Endothelial cell of umbilical vein (primary cell): ENCODE data around the gene GAPDHS. TPM values are rescaled to one million over a fixed set of nuclear protein-coding genes. Genes with fewer than 3 reads are reported as not detected.

Source experiments
- BruUV-seq: library from RNA; stranded (reverse); fragments of 400-500 nt; replicated peaks from 2 replicates; lab custom pipeline; 2021; lab: Mats Ljungman, UMichigan
- CTCF ChIA-PET: fragments of 300-600, 350-600 bp; sonication (Branson Sonifier 250); formaldehyde crosslinking; loops from one replicate; lab custom pipeline; 2021; ENCODE audit warnings: antibody characterized with exemption, inconsistent platforms; lab: Charles Lee
- POLR2A ChIA-PET: fragments of 300-600, 350-600 bp; sonication (Branson Sonifier 250); formaldehyde crosslinking; loops from one replicate; lab custom pipeline; 2021; ENCODE audit warnings: antibody characterized with exemption, inconsistent platforms; lab: Charles Lee
- DNase-seq: peaks from one replicate; pipeline ENCODE4 v3.0.0-alpha.2; 2011; ENCODE audit warnings: low read depth, low spot score
- FAIRE-seq: peaks from 2 replicates; lab custom pipeline; 2011; peaks lifted over from hg19 to GRCh38; lab: Jason Lieb, UNC
- H2AFZ ChIP-seq: 2 replicates; pipeline ENCODE4 v1.6.0; 2012; ENCODE audit warnings: low read depth, low read length, control low read depth, inconsistent platforms
- H3K27ac ChIP-seq: 2 replicates; pipeline ENCODE4 v1.5.1; 2011; ENCODE audit warnings: low read depth, mild to moderate bottlenecking, control low read depth, low read length, moderate library complexity; ENCODE audit not compliant: insufficient read depth
- H3K27me3 ChIP-seq, 2 experiments: 2 replicates each; pipeline versions ENCODE4 v1.6.0 to v1.6.1; 2011; ENCODE audit warnings: low read length in 2 of 2, mixed read lengths in 1 of 2; ENCODE audit not compliant: control insufficient read depth in 2 of 2, insufficient read depth in 2 of 2
- H3K36me3 ChIP-seq, 2 experiments: 2 replicates in 1 of 2; 3 replicates in 1 of 2; pipeline ENCODE4 v1.5.1; 2011; ENCODE audit warnings: low read length in 2 of 2, mild to moderate bottlenecking in 1 of 2, moderate library complexity in 1 of 2; ENCODE audit not compliant: control insufficient read depth in 2 of 2, insufficient read depth in 2 of 2; ENCODE audit errors: extremely low read depth in 1 of 2
- H3K4me1 ChIP-seq: 3 replicates; pipeline ENCODE4 v1.5.1; 2011; ENCODE audit warnings: mild to moderate bottlenecking, low read length; ENCODE audit not compliant: control insufficient read depth, insufficient read depth; ENCODE audit errors: extremely low read depth
- H3K4me2 ChIP-seq: 2 replicates; pipeline ENCODE4 v1.6.1; 2011; ENCODE audit warnings: low read length, control low read depth, mixed read lengths; ENCODE audit not compliant: insufficient read depth
- H3K4me3 ChIP-seq, 3 experiments: fragments of 200-600 bp in 1 of 3; sonication (generic), shearing (Covaris generic) in 1 of 3; replicated peaks in 1 of 3; 2 replicates each; pipeline ENCODE4 v1.5.1; 2011 to 2016; ENCODE audit warnings: control low read depth in 3 of 3, low read length in 3 of 3, mild to moderate bottlenecking in 2 of 3, inconsistent platforms in 1 of 3, low read depth in 1 of 3, moderate library complexity in 1 of 3; ENCODE audit not compliant: insufficient read depth in 1 of 3
- H3K79me2 ChIP-seq: 2 replicates; pipeline ENCODE4 v1.6.0; 2012; ENCODE audit warnings: low read length, inconsistent platforms; ENCODE audit not compliant: control insufficient read depth, insufficient read depth
- H3K9ac ChIP-seq: replicated peaks from 2 replicates; pipeline ENCODE3; 2011; ENCODE audit warnings: low read length, control low read depth; ENCODE audit not compliant: insufficient read depth; ENCODE audit errors: extremely low read depth
- H3K9me1 ChIP-seq: replicated peaks from 3 replicates; pipeline ENCODE4 v1.6.0; 2011; ENCODE audit warnings: mild to moderate bottlenecking, low read length; ENCODE audit not compliant: control insufficient read depth, insufficient read depth; ENCODE audit errors: extremely low read depth
- H3K9me3 ChIP-seq: replicated peaks from 2 replicates; pipeline ENCODE4 v1.5.1; 2012; ENCODE audit warnings: low read length, inconsistent platforms; ENCODE audit not compliant: control insufficient read depth, insufficient read depth
- H4K20me1 ChIP-seq: replicated peaks from 2 replicates; pipeline ENCODE3; 2011; ENCODE audit warnings: mild to moderate bottlenecking, low read length; ENCODE audit not compliant: control insufficient read depth, insufficient read depth; ENCODE audit errors: extremely low read depth
- CTCF ChIP-seq, 2 donors: IDR thresholded peaks; 1 replicate in 1 of 2; 2 replicates in 1 of 2; pipeline ENCODE4 v1.5.1; 2011; ENCODE audit warnings: low read length in 2 of 2, mild to moderate bottlenecking in 2 of 2, moderate library complexity in 2 of 2, control low read depth in 1 of 2, inconsistent platforms in 1 of 2, low read depth in 1 of 2; ENCODE audit not compliant: insufficient read depth in 1 of 2; ENCODE audit errors: extremely low read depth in 1 of 2
- EZH2 ChIP-seq: IDR thresholded peaks from 2 replicates; pipeline ENCODE4 v1.6.1; 2012; ENCODE audit warnings: borderline replicate concordance, low read depth, mild to moderate bottlenecking, moderate library complexity, low read length, inconsistent platforms; ENCODE audit not compliant: severe bottlenecking
- FOS ChIP-seq: IDR thresholded peaks from 2 replicates; pipeline ENCODE4 v1.6.1; 2011; ENCODE audit warnings: mild to moderate bottlenecking, low read length, moderate library complexity, borderline replicate concordance; ENCODE audit not compliant: insufficient read depth
- GATA2 ChIP-seq: IDR thresholded peaks from 2 replicates; pipeline ENCODE4 v1.7.0; 2011; ENCODE audit warnings: low read depth, mild to moderate bottlenecking, moderate library complexity, mixed read lengths, low read length; ENCODE audit not compliant: insufficient read length, insufficient read depth
- JUN ChIP-seq: IDR thresholded peaks from 2 replicates; pipeline ENCODE4 v1.6.1; 2011; ENCODE audit warnings: borderline replicate concordance, low read depth; ENCODE audit not compliant: insufficient read length, insufficient read depth
- MAX ChIP-seq: IDR thresholded peaks from 2 replicates; pipeline ENCODE4 v1.6.1; 2011; ENCODE audit not compliant: insufficient read depth, insufficient read length
- MYC ChIP-seq: IDR thresholded peaks from one replicate; pipeline ENCODE4 v1.6.1; 2011; ENCODE audit warnings: mild to moderate bottlenecking, low read depth, low read length
- POLR2A ChIP-seq: IDR thresholded peaks from 2 replicates; pipeline ENCODE4 v1.6.1; 2012; ENCODE audit warnings: low read depth, mild to moderate bottlenecking, control low read depth, low read length
- POLR2AphosphoS5 ChIP-seq: IDR thresholded peaks from 2 replicates; pipeline ENCODE4 v1.6.1; 2012; ENCODE audit warnings: low read depth, mild to moderate bottlenecking, control low read depth, low read length, moderate library complexity; ENCODE audit not compliant: insufficient read depth
- dilution Hi-C: fragments of 300-500 bp; cut with MboI; formaldehyde crosslinking; loops from one replicate; pipeline ENCODE4 v1.15.0; 2019; ENCODE audit warnings: low sequenced_read_pairs; ENCODE audit not compliant: extremely low pct_ligation_motif_present
- intact Hi-C: fragments of 100-400 bp; cut with micrococcal nuclease; formaldehyde crosslinking; loops from one replicate; pipeline ENCODE4 v1.10.0; 2022
- polyA plus RNA-seq, 4 experiments: library from polyadenylated mRNA; depleted of rRNA in 3 of 4; stranded (reverse) in 3 of 4; unstranded in 1 of 4; fragments of >200 nt; gene quantifications; 2 replicates each; pipeline versions ENCODE4 v1.2.1 to v1.2.3, GENCODE V29; 2011 to 2012; ENCODE audit warnings: missing spikeins in 1 of 4
- total RNA-seq: library from RNA; stranded (reverse); gene quantifications from 2 replicates; pipeline ENCODE4 v1.2.3, GENCODE V29; 2021

Gene GAPDHS
- total and polyA plus RNA-seq, 2 donors (not counting 3 experiments of a cell fraction or from before 2014, with no cell fraction given) = not detected

- Histone ChIP-seq H3K27me3 (no peaks in the 10 kb centered on the region), H4K20me1 (no peaks in the 10 kb centered on the region), H3K9me3 (no peaks in the 10 kb centered on the region), H3K36me3 (no peaks in the 10 kb centered on the region), H3K9ac (no peak overlapping the region), H3K9me1 (no peaks in the 10 kb centered on the region), H3K79me2 (no peaks in the 10 kb centered on the region), H3K4me1 (no peaks in the 10 kb centered on the region), H3K4me3 (no peak overlapping the region), H2AFZ (no peak overlapping the region), H3K4me2 (no peak overlapping the region), H3K27ac (no peak overlapping the region)
- no peak for TF ChIP-seq JUN
- TF ChIP-seq MAX = no peak
- no peak for TF ChIP-seq GATA2
- TF ChIP-seq POLR2A = no peak
- no peak for TF ChIP-seq EZH2
- TF ChIP-seq CTCF (IDR thresholded peaks at IDR 0.05; ENCODE audit: extremely low read depth in 1 of 2, insufficient read depth in 1 of 2, low read depth in 1 of 2, low read length in 2 of 2) = no peak
- no peak for TF ChIP-seq FOS
- no peak for TF ChIP-seq MYC
- TF ChIP-seq POLR2AphosphoS5 = no peak
- FAIRE-seq = no peak
- no peak for DNase-seq
- intact Hi-C loops = no loop called here
- POLR2A ChIA-PET = no interaction called here
- dilution Hi-C loops = no loop called here
- BruUV-seq = no TSS peak
- CTCF ChIA-PET = interaction anchor here (1.2 kb wide), 1 partner anchor 9 kb away, joined by 4 read pairs; no protein-coding TSS in a partner anchor
Measured at GRCh38 chr19:35501684-35502083, 31.6 kb upstream of the GAPDHS start.
